AG04449 (cell line): ENCODE data around the gene MPDZ.
"Not testable (repeated sequence)": the region's sequence is repeated elsewhere in the genome, so short reads cannot be mapped to it uniquely, and the experiment has no call there.

Source experiments
- CTCF ChIA-PET: fragments of 350-600 bp; formaldehyde crosslinking; extraction: SDS; loops from one replicate; lab custom pipeline; 2021; ENCODE audit warnings: antibody characterized with exemption; lab: Yijun Ruan, JAX
- POLR2A ChIA-PET: fragments of 400-600, 350-600 bp; formaldehyde crosslinking; extraction: SDS; loops from one replicate; lab custom pipeline; 2020; ENCODE audit warnings: antibody characterized with exemption, inconsistent platforms; lab: Yijun Ruan, JAX
- DNase-seq: peaks from one replicate; pipeline ENCODE4 v3.0.0-alpha.2; 2010; ENCODE audit warnings: low read depth, low spot score
- H3K4me3 ChIP-seq: 2 replicates; pipeline ENCODE4 v1.5.1; 2011; ENCODE audit warnings: low read depth, mild to moderate bottlenecking, control low read depth, low read length
- TF ChIP-seq, protein P1 (sequence below): IDR thresholded peaks from one replicate; pipeline ENCODE4 v1.5.1; 2011; ENCODE audit warnings: mild to moderate bottlenecking, moderate library complexity, low read length, control low read depth, inconsistent platforms; ENCODE audit not compliant: insufficient read depth; ENCODE audit errors: missing control alignments

The MPDZ gene

DNA sequence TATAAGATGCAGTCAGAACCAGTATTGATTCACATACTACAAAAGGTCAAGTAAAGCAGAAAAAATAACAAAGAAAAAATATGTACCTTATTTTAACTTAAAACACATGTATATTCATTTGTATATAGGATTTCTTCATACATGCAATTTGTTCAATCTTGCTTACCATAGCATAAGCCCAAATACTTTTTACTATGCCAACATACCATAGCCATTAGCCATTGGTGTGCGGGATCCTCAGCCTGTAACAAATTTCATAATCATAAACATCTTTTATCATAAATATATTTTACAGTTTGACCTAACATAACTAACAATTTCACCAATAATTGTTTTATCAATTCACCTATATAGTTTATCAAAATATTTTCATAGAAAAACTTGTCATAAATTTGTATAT, 51.1 kb downstream of the MPDZ start:
- no peak overlapping the region for H3K4me3 ChIP-seq
- CTCF ChIA-PET = interaction anchor here (1.4 kb wide), 1 partner anchor 14 kb away, joined by 4 read pairs; no protein-coding TSS in a partner anchor
- DNase-seq = no peak
- TF ChIP-seq, protein P1, sequence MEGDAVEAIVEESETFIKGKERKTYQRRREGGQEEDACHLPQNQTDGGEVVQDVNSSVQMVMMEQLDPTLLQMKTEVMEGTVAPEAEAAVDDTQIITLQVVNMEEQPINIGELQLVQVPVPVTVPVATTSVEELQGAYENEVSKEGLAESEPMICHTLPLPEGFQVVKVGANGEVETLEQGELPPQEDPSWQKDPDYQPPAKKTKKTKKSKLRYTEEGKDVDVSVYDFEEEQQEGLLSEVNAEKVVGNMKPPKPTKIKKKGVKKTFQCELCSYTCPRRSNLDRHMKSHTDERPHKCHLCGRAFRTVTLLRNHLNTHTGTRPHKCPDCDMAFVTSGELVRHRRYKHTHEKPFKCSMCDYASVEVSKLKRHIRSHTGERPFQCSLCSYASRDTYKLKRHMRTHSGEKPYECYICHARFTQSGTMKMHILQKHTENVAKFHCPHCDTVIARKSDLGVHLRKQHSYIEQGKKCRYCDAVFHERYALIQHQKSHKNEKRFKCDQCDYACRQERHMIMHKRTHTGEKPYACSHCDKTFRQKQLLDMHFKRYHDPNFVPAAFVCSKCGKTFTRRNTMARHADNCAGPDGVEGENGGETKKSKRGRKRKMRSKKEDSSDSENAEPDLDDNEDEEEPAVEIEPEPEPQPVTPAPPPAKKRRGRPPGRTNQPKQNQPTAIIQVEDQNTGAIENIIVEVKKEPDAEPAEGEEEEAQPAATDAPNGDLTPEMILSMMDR = no peak
- POLR2A ChIA-PET = no interaction called here

GRCh38 chr9:13224366-13224765, 55.1 kb downstream of the MPDZ start:
- H3K4me3 ChIP-seq = no peak overlapping the region
- TF ChIP-seq, protein P1 = no peak
- DNase-seq = no peak
- POLR2A ChIA-PET = no interaction called here
- CTCF ChIA-PET = no interaction called here

DNA sequence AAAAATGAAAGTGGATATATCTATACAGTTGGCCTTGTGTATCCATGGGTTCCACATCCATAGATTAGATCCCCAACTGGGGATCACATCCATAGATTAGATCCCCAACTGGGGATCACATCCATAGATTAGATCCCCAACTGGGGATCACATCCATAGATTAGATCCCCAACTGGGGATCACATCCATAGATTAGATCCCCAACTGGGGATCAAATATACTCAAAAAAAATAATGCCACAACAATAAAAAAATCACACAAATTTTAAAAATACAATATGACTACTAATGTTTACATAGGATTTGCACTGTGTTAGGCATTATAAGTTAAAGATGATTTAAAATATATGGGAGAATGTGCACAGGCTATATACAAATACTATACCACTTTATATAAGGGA, 56.8 kb downstream of the MPDZ start:
- DNase-seq, H3K4me3 ChIP-seq, POLR2A ChIA-PET: not testable (repeated sequence)
- CTCF ChIA-PET = interaction anchor here (1.0 to 1.9 kb wide), 3 partner anchors 9 to 1211 kb away, joined by 3 to 6 read pairs (median 3); no protein-coding TSS in a partner anchor

GRCh38 chr9:13221741-13222140, 57.8 kb downstream of the MPDZ start:
- POLR2A ChIA-PET = no interaction called here
- TF ChIP-seq, protein P1 = no peak
- H3K4me3 ChIP-seq = no peak overlapping the region
- CTCF ChIA-PET = interaction anchor here (1.0 to 1.9 kb wide), 3 partner anchors 8 to 1212 kb away, joined by 3 to 6 read pairs (median 3); no protein-coding TSS in a partner anchor
- DNase-seq = no peak

DNA sequence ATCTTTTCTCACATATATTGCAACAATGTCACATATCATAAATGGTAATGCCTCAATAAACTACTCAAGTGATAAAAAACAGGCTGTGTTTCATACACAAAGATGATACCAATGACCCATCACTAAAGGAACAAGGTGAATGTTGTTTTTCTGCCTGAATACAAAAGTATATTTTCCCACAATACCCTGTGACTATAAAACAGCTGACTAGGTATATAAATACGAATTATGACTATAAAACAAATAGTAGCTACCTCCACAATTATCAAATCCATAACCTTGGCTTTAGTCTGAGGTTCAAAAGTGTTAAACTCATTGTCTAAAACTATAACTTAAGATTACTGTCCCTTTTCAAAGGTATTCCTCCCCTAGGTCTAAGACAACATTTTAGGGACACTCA, 58.7 kb downstream of the MPDZ start:
- POLR2A ChIA-PET = no interaction called here
- CTCF ChIA-PET = interaction anchor here (0.8 kb wide), 1 partner anchor 17 kb away, joined by 3 read pairs; no protein-coding TSS in a partner anchor
- TF ChIP-seq, protein P1 = no peak
- no peak for DNase-seq
- no peak overlapping the region for H3K4me3 ChIP-seq

DNA sequence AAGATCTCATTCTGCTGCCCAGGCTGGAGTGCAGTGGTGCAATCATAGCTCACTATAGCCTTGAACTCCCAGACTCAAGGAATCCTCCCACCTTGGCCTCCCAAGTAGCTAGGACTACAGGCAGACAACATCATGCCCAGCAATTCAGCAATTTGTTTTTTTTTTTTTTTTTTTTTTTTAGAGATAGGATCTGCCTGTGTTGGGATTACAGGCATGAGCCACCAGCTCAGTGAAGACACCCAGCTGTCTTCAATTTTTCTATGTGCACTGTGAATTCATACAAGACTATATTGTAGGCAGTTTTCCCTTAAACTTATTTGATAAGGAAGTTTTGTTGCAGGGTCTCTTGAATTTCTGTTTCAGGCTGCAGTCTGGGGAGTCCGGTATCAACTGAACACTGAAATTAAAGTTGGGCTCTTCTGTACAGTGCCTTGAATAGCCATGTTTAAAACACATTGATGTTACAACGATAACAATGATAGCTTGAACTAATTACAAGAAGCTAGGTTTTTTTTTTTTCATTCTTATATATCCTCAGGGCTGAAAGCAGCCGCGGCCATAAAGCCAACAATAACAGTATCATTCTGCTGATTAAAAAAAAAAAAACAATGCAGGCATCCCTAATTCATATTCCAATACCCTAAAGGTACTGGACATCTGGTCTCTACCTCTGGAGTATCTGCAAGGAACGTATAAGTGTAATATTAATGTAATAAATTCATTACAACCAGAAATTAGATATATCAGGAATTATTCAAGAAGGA, 63.5 kb downstream of the MPDZ start:
- TF ChIP-seq, protein P1 = no peak
- no peak for DNase-seq
- POLR2A ChIA-PET = no interaction called here
- CTCF ChIA-PET = interaction anchor here (1.2 kb wide), 1 partner anchor 211 kb away, joined by 5 read pairs; no protein-coding TSS in a partner anchor
- H3K4me3 ChIP-seq = no peak overlapping the region

- CTCF ChIA-PET = interaction anchor here (1.0 to 1.4 kb wide), 6 partner anchors 9 to 1220 kb away, joined by 3 to 6 read pairs (median 3); no protein-coding TSS in a partner anchor
- POLR2A ChIA-PET = no interaction called here
- DNase-seq = no peak
- TF ChIP-seq, protein P1 = no peak
- no peak overlapping the region for H3K4me3 ChIP-seq
Observed at GRCh38 chr9:13213998-13214397, 65.5 kb downstream of the MPDZ start.
